GM21528 (cell line): ENCODE results near the gene VAMP2.

Experiments used
- ATAC-seq: cut with Tn5 transposase; IDR thresholded peaks from one replicate; pipeline ENCODE4 v1.9.1; 2021; ENCODE audit warnings: mild to moderate bottlenecking, moderate library complexity; ENCODE audit not compliant: unreplicated experiment, low FRiP score

The VAMP2 gene

GRCh38 chr17:8109661-8110455 is 52.9 kb downstream of the VAMP2 start:
- ATAC-seq: no peak
